HepG2 (cell line): ENCODE results near the gene MPPE1. TPM values are rescaled to one million over a fixed set of nuclear protein-coding genes. Genes with fewer than 3 reads are reported as not detected.
"Not testable (repeated sequence)": the region's sequence is repeated elsewhere in the genome, so short reads cannot be mapped to it uniquely, and the experiment has no call there.

Experiments used
- ATAC-seq: fragments of 200-7000 bp; cut with Tn5 transposase; 3 replicates; pipeline ENCODE4 v1.9.1; 2020; ENCODE audit warnings: mild to moderate bottlenecking, moderate library complexity
- BruUV-seq: library from RNA; stranded (reverse); fragments of 400-500 nt; replicated peaks from 2 replicates; lab custom pipeline; 2021; lab: Mats Ljungman, UMichigan
- CTCF ChIA-PET: fragments of 300-600 bp; formaldehyde crosslinking; extraction: SDS; loops from one replicate; lab custom pipeline; 2021; ENCODE audit warnings: low total read pairs, inconsistent platforms, low intra/inter-chr PET ratio; lab: Yijun Ruan, JAX
- POLR2A ChIA-PET: fragments of 350-600 bp; sonication (Branson Sonifier 250); formaldehyde crosslinking; loops from one replicate; lab custom pipeline; 2020; ENCODE audit warnings: antibody characterized with exemption, inconsistent platforms; lab: Yijun Ruan, JAX
- DNase-seq: peaks from one replicate; pipeline ENCODE4 v3.0.0-alpha.2; 2015; ENCODE audit warnings: low spot score
- FAIRE-seq: peaks from 3 replicates; lab custom pipeline; 2011; peaks lifted over from hg19 to GRCh38; lab: Jason Lieb, UNC
- H2AFZ ChIP-seq: one replicate; pipeline ENCODE4 v1.6.1; 2011; ENCODE audit warnings: low read length, inconsistent platforms
- H3K27ac ChIP-seq: fragments of 300-600 bp; 3 replicates; pipeline ENCODE4 v1.8.0; 2011; ENCODE audit warnings: mixed run types, mild to moderate bottlenecking, mixed read lengths, low read length, inconsistent platforms; ENCODE audit not compliant: insufficient read depth; ENCODE audit errors: extremely low read length
- H3K27me3 ChIP-seq, 2 experiments: fragments of 200-600 bp in 1 of 2; 2 replicates in 1 of 2; 3 replicates in 1 of 2; pipeline versions ENCODE4 v1.6.0 to v1.8.0; 2011; ENCODE audit warnings: low read length in 2 of 2, mild to moderate bottlenecking in 2 of 2, moderate library complexity in 2 of 2, inconsistent platforms in 1 of 2; ENCODE audit not compliant: insufficient read depth in 2 of 2, control insufficient read depth in 1 of 2
- H3K36me3 ChIP-seq, 2 experiments: fragments of 200-600 bp in 1 of 2; replicated peaks in 1 of 2; 2 replicates in 1 of 2; 3 replicates in 1 of 2; pipeline versions ENCODE4 v1.5.1 to v1.8.0; 2011; ENCODE audit warnings: low read length in 2 of 2, inconsistent platforms in 1 of 2; ENCODE audit not compliant: insufficient read depth in 2 of 2, control insufficient read depth in 1 of 2
- H3K4me1 ChIP-seq: 2 replicates; pipeline ENCODE4 v1.5.1; 2012; ENCODE audit warnings: low read length, inconsistent platforms; ENCODE audit not compliant: insufficient read depth
- H3K4me2 ChIP-seq: 2 replicates; pipeline ENCODE4 v1.6.0; 2011; ENCODE audit warnings: low read depth, low read length, inconsistent platforms
- H3K4me3 ChIP-seq, 3 experiments: fragments of 200-600 bp in 1 of 3; sonication (generic), shearing (Covaris generic) in 1 of 3; replicated peaks in 1 of 3; 2 replicates each; pipeline ENCODE4 v1.5.1; 2011 to 2016; ENCODE audit warnings: low read length in 3 of 3, inconsistent platforms in 2 of 3, low read depth in 2 of 3, mild to moderate bottlenecking in 2 of 3, control low read depth in 1 of 3, mixed read lengths in 1 of 3; ENCODE audit not compliant: insufficient read depth in 1 of 3
- H3K79me2 ChIP-seq: one replicate; pipeline ENCODE4 v1.6.1; 2011; ENCODE audit warnings: low read length, inconsistent platforms; ENCODE audit not compliant: insufficient read depth
- H3K9ac ChIP-seq: 2 replicates; pipeline ENCODE4 v1.6.0; 2011; ENCODE audit warnings: mild to moderate bottlenecking, low read depth, low read length, inconsistent platforms; ENCODE audit not compliant: insufficient read depth
- H3K9me3 ChIP-seq: 2 replicates; pipeline ENCODE4 v1.5.1; 2012; ENCODE audit warnings: mild to moderate bottlenecking, low read length
- H4K20me1 ChIP-seq: 2 replicates; pipeline ENCODE4 v1.6.0; 2011; ENCODE audit warnings: inconsistent platforms, mild to moderate bottlenecking, low read length, moderate library complexity; ENCODE audit not compliant: insufficient read depth
- CREM ChIP-seq, 2 experiments: sonication (generic) in 1 of 2; formaldehyde crosslinking in 1 of 2; IDR thresholded peaks; 2 replicates each; pipeline versions ENCODE4 v1.4.0 to v1.6.1; 2016 to 2020; ENCODE audit warnings: antibody characterized with exemption in 1 of 2, mild to moderate bottlenecking in 1 of 2, missing genetic modification reagents in 1 of 2
- DMAP1 ChIP-seq: IDR thresholded peaks from 2 replicates; pipeline ENCODE4 v1.6.1; 2016
- HNF4A ChIP-seq: sonication (generic); formaldehyde crosslinking; IDR thresholded peaks from 2 replicates; pipeline ENCODE4 v1.4.0; 2020; ENCODE audit warnings: missing genetic modification reagents
- LCORL ChIP-seq, 2 experiments: fragments of 450-650 bp in 1 of 2; sonication (generic) in 1 of 2; formaldehyde crosslinking in 1 of 2; IDR thresholded peaks; 2 replicates each; pipeline versions ENCODE4 v1.5.0 to v1.6.1; 2017 to 2020; ENCODE audit warnings: antibody characterized with exemption in 1 of 2, missing genetic modification reagents in 1 of 2
- SKI ChIP-seq: fragments of 450-650 bp; IDR thresholded peaks from one replicate; pipeline ENCODE4 v1.6.1; 2018; ENCODE audit warnings: mild to moderate bottlenecking; ENCODE audit not compliant: partially characterized antibody
- TEAD3 ChIP-seq: optimal IDR thresholded peaks from 2 replicates; pipeline ENCODE3; 2016; ENCODE audit warnings: borderline replicate concordance
- ZNF121 ChIP-seq: sonication (generic); formaldehyde crosslinking; IDR thresholded peaks from 2 replicates; pipeline ENCODE4 v1.5.0; 2020; ENCODE audit warnings: mild to moderate bottlenecking, missing genetic modification reagents
- ZNF644 ChIP-seq: IDR thresholded peaks from 2 replicates; pipeline ENCODE4 v1.6.1; 2016; ENCODE audit warnings: low read depth
- WGBS: methylation state at CpG from one replicate; pipeline ENCODE4 v1.1.6; 2017; ENCODE audit warnings: low lambda C conversion rate; 5-methylcytosine and 5-hydroxymethylcytosine counted together
- in situ Hi-C: cut with HindIII; loops from 2 replicates; pipeline ENCODE4 v1.10.0; 2017; ENCODE audit warnings: low pct_unique_long_range_greater_than_20kb; ENCODE audit not compliant: extremely low pct_ligation_motif_present
- intact Hi-C: fragments of 100-400 bp; cut with micrococcal nuclease; formaldehyde crosslinking; loops from one replicate; pipeline ENCODE4 v1.10.0; 2022; ENCODE audit not compliant: unreplicated experiment
- polyA plus RNA-seq, 8 experiments: library from polyadenylated mRNA; depleted of rRNA in 3 of 8; stranded (reverse) in 7 of 8; unstranded in 1 of 8; fragments of >200 nt; fragmentation: Illumina TruSeq in 4 of 8; extraction: Trizol in 4 of 8; gene quantifications; 2 replicates each; pipeline versions ENCODE4 v1.2.1 to v1.2.3, GENCODE V29; 2011 to 2016; ENCODE audit warnings: low read depth in 4 of 8, missing spikeins in 1 of 8, mixed read lengths in 1 of 8; ENCODE audit not compliant: insufficient read depth in 1 of 8
- total RNA-seq, 5 experiments: library from RNA; depleted of rRNA; stranded (reverse); fragments of >200 nt; fragmentation: Illumina TruSeq; extraction: Trizol; gene quantifications; 2 replicates each; pipeline ENCODE4 v1.2.3, GENCODE V29; 2016; ENCODE audit warnings: low read depth in 1 of 5
- TF ChIP-seq, protein P1 (sequence below): sonication (generic); formaldehyde crosslinking; IDR thresholded peaks from 2 replicates; pipeline ENCODE4 v1.4.0; 2020; ENCODE audit warnings: missing genetic modification reagents, mild to moderate bottlenecking, borderline replicate concordance
- TF ChIP-seq, protein P2 (sequence below): sonication (generic); formaldehyde crosslinking; IDR thresholded peaks from 2 replicates; pipeline ENCODE4 v1.5.0; 2020; ENCODE audit warnings: mild to moderate bottlenecking, missing genetic modification reagents, borderline replicate concordance
- TF ChIP-seq, protein P3 (sequence below): sonication (generic); formaldehyde crosslinking; IDR thresholded peaks from 2 replicates; pipeline ENCODE4 v1.4.0; 2020; ENCODE audit warnings: missing genetic modification reagents
- TF ChIP-seq, protein P4 (sequence below): sonication (generic); formaldehyde crosslinking; IDR thresholded peaks from 2 replicates; pipeline ENCODE4 v1.5.0; 2020; ENCODE audit warnings: mild to moderate bottlenecking, missing genetic modification reagents

Gene MPPE1
- total and polyA plus RNA-seq, 2 of the 13 experiments (the other 11 are each of a cell fraction or from before 2014, with no cell fraction given), result 9.6 to 11.9 TPM

DNA sequence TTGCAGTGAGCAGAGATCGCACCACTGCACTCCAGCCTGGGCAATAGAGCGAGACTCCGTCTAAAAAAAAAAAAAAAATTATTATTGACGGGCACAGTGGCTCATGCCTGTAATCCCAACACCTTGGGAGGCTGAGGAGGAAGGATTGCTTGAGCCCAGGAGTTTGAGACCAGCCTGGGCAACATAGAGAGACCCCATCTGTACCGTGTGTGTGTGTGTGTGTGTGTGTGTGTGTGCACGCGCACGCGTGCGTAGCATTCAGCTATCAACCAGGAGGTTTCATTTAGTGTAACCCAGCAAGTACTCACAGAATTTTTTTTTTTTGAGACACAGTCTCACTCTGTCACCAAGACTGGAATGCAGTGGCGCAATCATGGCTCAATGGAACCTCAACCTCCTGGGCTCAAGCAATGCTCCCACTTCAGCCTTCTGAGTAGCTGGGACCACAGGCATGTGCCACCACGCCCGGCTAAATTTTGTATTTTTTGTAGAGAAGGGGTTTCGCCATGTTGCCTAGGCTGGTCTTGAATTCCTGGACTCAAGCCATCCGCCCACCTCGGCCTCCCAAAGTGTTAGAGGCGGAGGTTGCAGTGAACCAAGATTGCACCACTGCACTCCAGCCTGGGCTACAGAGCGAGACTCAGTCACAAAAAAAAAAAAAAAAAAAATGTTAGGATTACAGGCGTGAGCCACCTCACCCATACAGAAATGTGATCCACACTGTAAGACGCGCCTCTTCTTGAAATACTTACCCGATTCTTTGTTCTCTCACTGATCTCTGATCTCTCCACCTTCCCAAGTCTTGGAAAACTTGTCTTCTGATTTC, 37.9 kb upstream of the MPPE1 start:
- peak overlapping the region; percentile 23 for H2AFZ ChIP-seq
- not testable (repeated sequence) for BruUV-seq; TF ChIP-seq LCORL (IDR thresholded peaks at IDR 0.05); CREM (CRISPR knock-in tag; IDR thresholded peaks at IDR 0.05)
- peak; percentile 63; the same call in 1 of the 2 replicates for TF ChIP-seq ZNF121 (CRISPR knock-in tag)
- peak; percentile 32; the same call in 1 of the 2 replicates for TF ChIP-seq ZNF644 (CRISPR knock-in tag)
- TF ChIP-seq, protein P1, sequence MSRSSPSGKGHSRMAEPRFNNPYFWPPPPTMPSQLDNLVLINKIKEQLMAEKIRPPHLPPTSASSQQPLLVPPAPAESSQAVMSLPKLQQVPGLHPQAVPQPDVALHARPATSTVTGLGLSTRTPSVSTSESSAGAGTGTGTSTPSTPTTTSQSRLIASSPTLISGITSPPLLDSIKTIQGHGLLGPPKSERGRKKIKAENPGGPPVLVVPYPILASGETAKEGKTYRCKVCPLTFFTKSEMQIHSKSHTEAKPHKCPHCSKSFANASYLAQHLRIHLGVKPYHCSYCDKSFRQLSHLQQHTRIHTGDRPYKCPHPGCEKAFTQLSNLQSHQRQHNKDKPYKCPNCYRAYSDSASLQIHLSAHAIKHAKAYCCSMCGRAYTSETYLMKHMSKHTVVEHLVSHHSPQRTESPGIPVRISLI (CRISPR knock-in tag), result peak; percentile 89
- TF ChIP-seq, protein P2, sequence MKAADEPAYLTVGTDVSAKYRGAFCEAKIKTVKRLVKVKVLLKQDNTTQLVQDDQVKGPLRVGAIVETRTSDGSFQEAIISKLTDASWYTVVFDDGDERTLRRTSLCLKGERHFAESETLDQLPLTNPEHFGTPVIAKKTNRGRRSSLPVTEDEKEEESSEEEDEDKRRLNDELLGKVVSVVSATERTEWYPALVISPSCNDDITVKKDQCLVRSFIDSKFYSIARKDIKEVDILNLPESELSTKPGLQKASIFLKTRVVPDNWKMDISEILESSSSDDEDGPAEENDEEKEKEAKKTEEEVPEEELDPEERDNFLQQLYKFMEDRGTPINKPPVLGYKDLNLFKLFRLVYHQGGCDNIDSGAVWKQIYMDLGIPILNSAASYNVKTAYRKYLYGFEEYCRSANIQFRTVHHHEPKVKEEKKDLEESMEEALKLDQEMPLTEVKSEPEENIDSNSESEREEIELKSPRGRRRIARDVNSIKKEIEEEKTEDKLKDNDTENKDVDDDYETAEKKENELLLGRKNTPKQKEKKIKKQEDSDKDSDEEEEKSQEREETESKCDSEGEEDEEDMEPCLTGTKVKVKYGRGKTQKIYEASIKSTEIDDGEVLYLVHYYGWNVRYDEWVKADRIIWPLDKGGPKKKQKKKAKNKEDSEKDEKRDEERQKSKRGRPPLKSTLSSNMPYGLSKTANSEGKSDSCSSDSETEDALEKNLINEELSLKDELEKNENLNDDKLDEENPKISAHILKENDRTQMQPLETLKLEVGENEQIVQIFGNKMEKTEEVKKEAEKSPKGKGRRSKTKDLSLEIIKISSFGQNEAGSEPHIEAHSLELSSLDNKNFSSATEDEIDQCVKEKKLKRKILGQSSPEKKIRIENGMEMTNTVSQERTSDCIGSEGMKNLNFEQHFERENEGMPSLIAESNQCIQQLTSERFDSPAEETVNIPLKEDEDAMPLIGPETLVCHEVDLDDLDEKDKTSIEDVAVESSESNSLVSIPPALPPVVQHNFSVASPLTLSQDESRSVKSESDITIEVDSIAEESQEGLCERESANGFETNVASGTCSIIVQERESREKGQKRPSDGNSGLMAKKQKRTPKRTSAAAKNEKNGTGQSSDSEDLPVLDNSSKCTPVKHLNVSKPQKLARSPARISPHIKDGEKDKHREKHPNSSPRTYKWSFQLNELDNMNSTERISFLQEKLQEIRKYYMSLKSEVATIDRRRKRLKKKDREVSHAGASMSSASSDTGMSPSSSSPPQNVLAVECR (CRISPR knock-in tag), result peak; percentile 33; the same call in 1 of the 2 replicates
- TF ChIP-seq, protein P3, sequence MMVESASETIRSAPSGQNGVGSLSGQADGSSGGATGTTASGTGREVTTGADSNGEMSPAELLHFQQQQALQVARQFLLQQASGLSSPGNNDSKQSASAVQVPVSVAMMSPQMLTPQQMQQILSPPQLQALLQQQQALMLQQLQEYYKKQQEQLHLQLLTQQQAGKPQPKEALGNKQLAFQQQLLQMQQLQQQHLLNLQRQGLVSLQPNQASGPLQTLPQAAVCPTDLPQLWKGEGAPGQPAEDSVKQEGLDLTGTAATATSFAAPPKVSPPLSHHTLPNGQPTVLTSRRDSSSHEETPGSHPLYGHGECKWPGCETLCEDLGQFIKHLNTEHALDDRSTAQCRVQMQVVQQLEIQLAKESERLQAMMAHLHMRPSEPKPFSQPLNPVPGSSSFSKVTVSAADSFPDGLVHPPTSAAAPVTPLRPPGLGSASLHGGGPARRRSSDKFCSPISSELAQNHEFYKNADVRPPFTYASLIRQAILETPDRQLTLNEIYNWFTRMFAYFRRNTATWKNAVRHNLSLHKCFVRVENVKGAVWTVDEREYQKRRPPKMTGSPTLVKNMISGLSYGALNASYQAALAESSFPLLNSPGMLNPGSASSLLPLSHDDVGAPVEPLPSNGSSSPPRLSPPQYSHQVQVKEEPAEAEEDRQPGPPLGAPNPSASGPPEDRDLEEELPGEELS (CRISPR knock-in tag), result 0 out of 2 replicates have a peak, but pooled peaks have one; percentile 11
- TF ChIP-seq LCORL (CRISPR knock-in tag; IDR thresholded peaks at IDR 0.05), result 0 out of 2 replicates have a peak, but pooled peaks have one; percentile 52
- TF ChIP-seq CREM (IDR thresholded peaks at IDR 0.05), result 0 out of 2 replicates have a peak, but pooled peaks have one; percentile 23
- peak; percentile 92 for TF ChIP-seq TEAD3 (CRISPR knock-in tag)
- peak; percentile 36 for TF ChIP-seq SKI
- TF ChIP-seq, protein P4, sequence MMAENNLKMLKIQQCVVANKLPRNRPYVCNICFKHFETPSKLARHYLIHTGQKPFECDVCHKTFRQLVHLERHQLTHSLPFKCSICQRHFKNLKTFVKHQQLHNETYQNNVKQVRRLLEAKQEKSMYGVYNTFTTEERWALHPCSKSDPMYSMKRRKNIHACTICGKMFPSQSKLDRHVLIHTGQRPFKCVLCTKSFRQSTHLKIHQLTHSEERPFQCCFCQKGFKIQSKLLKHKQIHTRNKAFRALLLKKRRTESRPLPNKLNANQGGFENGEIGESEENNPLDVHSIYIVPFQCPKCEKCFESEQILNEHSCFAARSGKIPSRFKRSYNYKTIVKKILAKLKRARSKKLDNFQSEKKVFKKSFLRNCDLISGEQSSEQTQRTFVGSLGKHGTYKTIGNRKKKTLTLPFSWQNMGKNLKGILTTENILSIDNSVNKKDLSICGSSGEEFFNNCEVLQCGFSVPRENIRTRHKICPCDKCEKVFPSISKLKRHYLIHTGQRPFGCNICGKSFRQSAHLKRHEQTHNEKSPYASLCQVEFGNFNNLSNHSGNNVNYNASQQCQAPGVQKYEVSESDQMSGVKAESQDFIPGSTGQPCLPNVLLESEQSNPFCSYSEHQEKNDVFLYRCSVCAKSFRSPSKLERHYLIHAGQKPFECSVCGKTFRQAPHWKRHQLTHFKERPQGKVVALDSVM, result 0 out of 2 replicates have a peak, but pooled peaks have one; percentile 11
- 0 out of 2 replicates have a peak, but pooled peaks have one; percentile 8 for TF ChIP-seq DMAP1 (CRISPR knock-in tag)
- TF ChIP-seq HNF4A (CRISPR knock-in tag), result 0 out of 2 replicates have a peak, but pooled peaks have one; percentile 14

More for the DNA sequence above, 37.9 kb upstream of the MPPE1 start:
- H3K27me3 ChIP-seq, CTCF ChIA-PET, intact Hi-C loops, in situ Hi-C loops, H3K79me2 ChIP-seq, H4K20me1 ChIP-seq, H3K9me3 ChIP-seq, H3K36me3 ChIP-seq: not testable (repeated sequence)
- peak overlapping the region; percentile 47 for H3K9ac ChIP-seq
- peak overlapping the region; percentile 93 for H3K4me2 ChIP-seq
- ATAC-seq, result peak; percentile 70
- DNase-seq, result peak; percentile 79
- H3K27ac ChIP-seq, result peak overlapping the region; percentile 52
- 13% methylated on average over 21 of the region's 22 CpGs for WGBS
- peak overlapping the region; percentile 57 to 68 (median 62) for H3K4me3 ChIP-seq
- FAIRE-seq, result peak; percentile 67
- peaks cover 30% of the 10 kb centered on the region for H3K4me1 ChIP-seq
- POLR2A ChIA-PET, result interaction anchor here (0.6 to 5.4 kb wide), 7 partner anchors 9 to 54 kb away, joined by 3 to 69 read pairs (median 5); partner anchors contain the start of gene IMPA2
